ENCODE measurements around the gene STYX. TPM values are rescaled to one million over a fixed set of nuclear protein-coding genes. Genes with fewer than 3 reads are reported as not detected.

STYX gene
- total RNA-seq, 1 experiment from 2014 or later: 13.6 TPM

DNA sequence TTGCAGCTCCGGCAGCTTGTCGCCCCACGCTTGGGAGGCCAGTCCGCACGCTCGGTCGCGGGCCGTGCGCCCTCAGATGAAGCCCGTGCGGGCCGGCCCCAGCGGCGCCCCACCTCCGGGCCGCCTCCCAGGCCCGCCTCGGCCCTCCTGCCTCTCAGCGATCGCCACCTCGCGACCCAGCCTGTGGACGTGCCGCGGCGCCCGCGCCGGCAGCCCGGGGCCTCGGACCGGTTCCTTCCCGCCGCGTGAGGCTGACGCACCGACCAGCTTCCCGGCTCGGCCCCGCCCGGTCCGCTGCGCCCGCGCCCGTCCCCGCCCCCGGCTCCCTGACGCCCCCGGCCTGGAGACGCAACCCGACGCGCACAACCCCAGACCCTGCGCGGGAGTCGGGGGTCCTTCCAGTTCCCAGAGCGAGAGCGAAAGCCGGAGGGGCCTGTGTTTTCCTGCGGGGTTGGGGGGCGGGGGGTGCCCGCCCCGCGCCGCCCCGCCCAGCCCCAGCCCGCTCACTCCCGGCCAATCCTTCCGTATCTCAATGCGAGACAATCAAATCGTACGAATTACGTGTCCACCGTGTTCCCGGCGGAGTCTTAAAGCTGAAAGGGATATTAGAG, 34.4 kb upstream of the STYX start, which contains the start of gene ERO1A:
TSS of gene ERO1A (minus strand) at position 78 of the 611 bp plus-strand sequence. CDS start at position 1, 77 bp downstream.
- no TSS peak for BruUV-seq (replicated peaks)
- Mint-ChIP-seq H3K4me1 (ENCODE audit: low read depth, unreplicated experiment) (peaks cover 41% of the 10 kb centered on the region), H3K4me3 (ENCODE audit: low read depth, unreplicated experiment) (peak within 1 kb of the TSS; percentile 90), H3K27me3 (ENCODE audit: unreplicated experiment) (no peaks in the 10 kb centered on the region), H3K36me3 (ENCODE audit: insufficient read depth, unreplicated experiment) (peaks cover 33% of the 10 kb centered on the region), H3K27ac (ENCODE audit: unreplicated experiment) (peak within 1 kb of the TSS; percentile 86), H3K9me3 (ENCODE audit: low read depth, unreplicated experiment) (no peaks in the 10 kb centered on the region)
- CTCF ChIA-PET: interaction anchor here (0.6 to 1.2 kb wide), 4 partner anchors 11 to 1785 kb away, joined by 3 to 4 read pairs (median 3); partner anchors contain the start of gene STYX
- TF ChIP-seq, protein P1, sequence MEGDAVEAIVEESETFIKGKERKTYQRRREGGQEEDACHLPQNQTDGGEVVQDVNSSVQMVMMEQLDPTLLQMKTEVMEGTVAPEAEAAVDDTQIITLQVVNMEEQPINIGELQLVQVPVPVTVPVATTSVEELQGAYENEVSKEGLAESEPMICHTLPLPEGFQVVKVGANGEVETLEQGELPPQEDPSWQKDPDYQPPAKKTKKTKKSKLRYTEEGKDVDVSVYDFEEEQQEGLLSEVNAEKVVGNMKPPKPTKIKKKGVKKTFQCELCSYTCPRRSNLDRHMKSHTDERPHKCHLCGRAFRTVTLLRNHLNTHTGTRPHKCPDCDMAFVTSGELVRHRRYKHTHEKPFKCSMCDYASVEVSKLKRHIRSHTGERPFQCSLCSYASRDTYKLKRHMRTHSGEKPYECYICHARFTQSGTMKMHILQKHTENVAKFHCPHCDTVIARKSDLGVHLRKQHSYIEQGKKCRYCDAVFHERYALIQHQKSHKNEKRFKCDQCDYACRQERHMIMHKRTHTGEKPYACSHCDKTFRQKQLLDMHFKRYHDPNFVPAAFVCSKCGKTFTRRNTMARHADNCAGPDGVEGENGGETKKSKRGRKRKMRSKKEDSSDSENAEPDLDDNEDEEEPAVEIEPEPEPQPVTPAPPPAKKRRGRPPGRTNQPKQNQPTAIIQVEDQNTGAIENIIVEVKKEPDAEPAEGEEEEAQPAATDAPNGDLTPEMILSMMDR (IDR thresholded peaks at IDR 0.05; ENCODE audit: unreplicated experiment): no peak
- peak; percentile 83 for DNase-seq
- intact Hi-C loops (cut with micrococcal nuclease; ENCODE audit: unreplicated experiment): no loop called here

DNA sequence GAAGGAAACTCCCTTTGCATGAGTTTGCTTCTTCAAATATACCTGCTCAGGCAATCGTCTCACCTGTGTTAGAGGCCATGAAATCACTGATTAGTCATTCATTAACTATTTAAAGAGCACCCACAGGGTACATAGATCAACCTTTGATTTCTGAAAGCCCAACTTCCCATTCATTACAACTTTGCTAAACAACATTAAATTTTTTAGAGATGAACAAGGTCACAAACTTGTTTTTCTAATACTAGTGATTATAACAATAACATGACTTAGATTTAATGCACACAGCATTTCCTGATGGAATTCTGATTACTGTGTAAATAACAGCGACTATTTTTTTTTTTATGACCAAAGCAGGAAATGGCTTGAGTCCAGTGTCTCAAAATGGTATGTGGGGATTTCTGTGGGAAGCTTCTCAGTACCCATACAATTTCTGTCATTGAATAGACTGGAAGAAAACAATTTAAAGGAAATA, 29.2 kb upstream of the STYX start:
- CTCF ChIA-PET: interaction anchor here (0.5 kb wide), 1 partner anchor 1015 kb away, joined by 3 read pairs; no protein-coding TSS in a partner anchor
- peak; percentile 30 for DNase-seq
- intact Hi-C loops (cut with micrococcal nuclease; ENCODE audit: unreplicated experiment): loop anchor here (10.0 kb wide), 1 partner anchor 146 kb away; the partner anchor contains the start of genes GPR137C and TXNDC16
- TF ChIP-seq, protein P1 (IDR thresholded peaks at IDR 0.05; ENCODE audit: unreplicated experiment): no peak
- no TSS peak for BruUV-seq (replicated peaks)
- Mint-ChIP-seq H3K27me3 (ENCODE audit: unreplicated experiment) (no peaks in the 10 kb centered on the region), H3K27ac (ENCODE audit: unreplicated experiment) (peak overlapping the region; percentile 89), H3K36me3 (ENCODE audit: insufficient read depth, unreplicated experiment) (peaks cover 14% of the 10 kb centered on the region), H3K4me3 (ENCODE audit: low read depth, unreplicated experiment) (peak overlapping the region; percentile 23), H3K9me3 (ENCODE audit: low read depth, unreplicated experiment) (no peaks in the 10 kb centered on the region), H3K4me1 (ENCODE audit: low read depth, unreplicated experiment) (peaks cover 40% of the 10 kb centered on the region)

- intact Hi-C loops (cut with micrococcal nuclease; ENCODE audit: unreplicated experiment): loop anchor here (10.0 kb wide), 1 partner anchor 146 kb away; the partner anchor contains the start of genes GPR137C and TXNDC16
- Mint-ChIP-seq H3K4me3 (ENCODE audit: low read depth, unreplicated experiment) (peak overlapping the region; percentile 23), H3K27ac (ENCODE audit: unreplicated experiment) (peak overlapping the region; percentile 89), H3K36me3 (ENCODE audit: insufficient read depth, unreplicated experiment) (peaks cover 12% of the 10 kb centered on the region), H3K4me1 (ENCODE audit: low read depth, unreplicated experiment) (peaks cover 40% of the 10 kb centered on the region), H3K9me3 (ENCODE audit: low read depth, unreplicated experiment) (no peaks in the 10 kb centered on the region), H3K27me3 (ENCODE audit: unreplicated experiment) (no peaks in the 10 kb centered on the region)
- no TSS peak for BruUV-seq (replicated peaks)
- TF ChIP-seq, protein P1 (IDR thresholded peaks at IDR 0.05; ENCODE audit: unreplicated experiment): no peak
- CTCF ChIA-PET: interaction anchor here (0.5 kb wide), 1 partner anchor 1015 kb away, joined by 3 read pairs; no protein-coding TSS in a partner anchor
- DNase-seq: no peak
Observed at GRCh38 chr14:52701223-52701622, 28.7 kb upstream of the STYX start.

GRCh38 chr14:52703225-52703624, 26.7 kb upstream of the STYX start:
- Mint-ChIP-seq H3K4me3 (ENCODE audit: low read depth, unreplicated experiment) (no peak overlapping the region), H3K9me3 (ENCODE audit: low read depth, unreplicated experiment) (peaks cover 2% of the 10 kb centered on the region), H3K27ac (ENCODE audit: unreplicated experiment) (peak overlapping the region; percentile 69), H3K4me1 (ENCODE audit: low read depth, unreplicated experiment) (peaks cover 32% of the 10 kb centered on the region), H3K27me3 (ENCODE audit: unreplicated experiment) (no peaks in the 10 kb centered on the region), H3K36me3 (ENCODE audit: insufficient read depth, unreplicated experiment) (peaks cover 32% of the 10 kb centered on the region)
- TF ChIP-seq, protein P1 (IDR thresholded peaks at IDR 0.05; ENCODE audit: unreplicated experiment): no peak
- DNase-seq: peak; percentile 47
- no TSS peak for BruUV-seq (replicated peaks)
- intact Hi-C loops (cut with micrococcal nuclease; ENCODE audit: unreplicated experiment): loop anchor here (10.0 kb wide), 1 partner anchor 148 kb away; the partner anchor contains the start of genes GPR137C and TXNDC16
- CTCF ChIA-PET: no interaction called here
